Thoracic aorta (tissue), 2 donors: ENCODE data around the gene TSPAN11. TPM values are rescaled to one million over a fixed set of nuclear protein-coding genes. Genes with fewer than 3 reads are reported as not detected.
"Not testable (repeated sequence)": the region's sequence is repeated elsewhere in the genome, so short reads cannot be mapped to it uniquely, and the experiment has no call there.

Source experiments
- ATAC-seq: fragments of 150-250 bp; one replicate; pipeline ENCODE4 v1.8.0; 2017; ENCODE audit warnings: low read depth; ENCODE audit not compliant: insufficient number of reproducible peaks, low FRiP score
- DNase-seq: peaks from one replicate; pipeline ENCODE4 v3.0.0-alpha.2; 2020; ENCODE audit warnings: low spot score
- H3K27ac ChIP-seq, 2 donors: fragments of 200-600 bp; sonication (generic); 1 replicate in 1 of 2; 2 replicates in 1 of 2; pipeline ENCODE4 v1.5.1; 2016; ENCODE audit warnings: mild to moderate bottlenecking in 2 of 2, moderate library complexity in 2 of 2
- H3K27me3 ChIP-seq: fragments of 200-600 bp; sonication (generic); replicated peaks from 2 replicates; pipeline ENCODE4 v1.6.0; 2016; ENCODE audit warnings: mild to moderate bottlenecking; ENCODE audit not compliant: insufficient read depth
- H3K36me3 ChIP-seq: fragments of 200-600 bp; sonication (generic); one replicate; pipeline ENCODE4 v1.5.1; 2016
- H3K4me1 ChIP-seq, 2 donors: fragments of 200-600 bp; sonication (generic); 1 replicate in 1 of 2; 2 replicates in 1 of 2; pipeline versions ENCODE4 v1.5.1 to v1.6.0; 2016; ENCODE audit warnings: low read depth in 2 of 2, mild to moderate bottlenecking in 1 of 2; ENCODE audit not compliant: control insufficient read depth in 1 of 2
- H3K4me3 ChIP-seq: fragments of 200-600 bp; sonication (generic); 2 replicates; pipeline ENCODE4 v1.5.1; 2016; ENCODE audit warnings: mild to moderate bottlenecking
- H3K9me3 ChIP-seq: fragments of 200-600 bp; sonication (generic); 2 replicates; pipeline ENCODE4 v1.5.1; 2016
- total RNA-seq, 2 donors: library from RNA; depleted of rRNA; stranded (reverse); fragments of >200 nt; gene quantifications; one replicate each; pipeline versions ENCODE4 v1.1.0 to v1.2.3, GENCODE V29; 2016
- TF ChIP-seq, protein P1 (sequence below): fragments of 200-600 bp; sonication (generic); IDR thresholded peaks from one replicate; pipeline ENCODE4 v1.5.1; 2019; ENCODE audit warnings: antibody characterized with exemption

The TSPAN11 gene
- total RNA-seq, 2 donors from 2014 or later = 0.41 to 3.0 TPM

GRCh38 chr12:31020385-31021166 is 94.0 kb downstream of the TSPAN11 start:
- Histone ChIP-seq H3K4me3 (no peak overlapping the region), H3K9me3 (no peaks in the 10 kb centered on the region), H3K27ac (no peak overlapping the region), H3K27me3 (no peaks in the 10 kb centered on the region), H3K36me3 (no peaks in the 10 kb centered on the region), H3K4me1 (no peaks in the 10 kb centered on the region)
- TF ChIP-seq, protein P1, sequence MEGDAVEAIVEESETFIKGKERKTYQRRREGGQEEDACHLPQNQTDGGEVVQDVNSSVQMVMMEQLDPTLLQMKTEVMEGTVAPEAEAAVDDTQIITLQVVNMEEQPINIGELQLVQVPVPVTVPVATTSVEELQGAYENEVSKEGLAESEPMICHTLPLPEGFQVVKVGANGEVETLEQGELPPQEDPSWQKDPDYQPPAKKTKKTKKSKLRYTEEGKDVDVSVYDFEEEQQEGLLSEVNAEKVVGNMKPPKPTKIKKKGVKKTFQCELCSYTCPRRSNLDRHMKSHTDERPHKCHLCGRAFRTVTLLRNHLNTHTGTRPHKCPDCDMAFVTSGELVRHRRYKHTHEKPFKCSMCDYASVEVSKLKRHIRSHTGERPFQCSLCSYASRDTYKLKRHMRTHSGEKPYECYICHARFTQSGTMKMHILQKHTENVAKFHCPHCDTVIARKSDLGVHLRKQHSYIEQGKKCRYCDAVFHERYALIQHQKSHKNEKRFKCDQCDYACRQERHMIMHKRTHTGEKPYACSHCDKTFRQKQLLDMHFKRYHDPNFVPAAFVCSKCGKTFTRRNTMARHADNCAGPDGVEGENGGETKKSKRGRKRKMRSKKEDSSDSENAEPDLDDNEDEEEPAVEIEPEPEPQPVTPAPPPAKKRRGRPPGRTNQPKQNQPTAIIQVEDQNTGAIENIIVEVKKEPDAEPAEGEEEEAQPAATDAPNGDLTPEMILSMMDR = no peak
- ATAC-seq (no peak), DNase-seq (no peak)

- DNase-seq = no peak
- no peaks in the 10 kb centered on the region for H3K36me3 ChIP-seq
- H3K27me3 ChIP-seq = no peaks in the 10 kb centered on the region
- no peak for ATAC-seq
- H3K4me3 ChIP-seq = no peak overlapping the region
- H3K27ac ChIP-seq = no peak overlapping the region
- H3K9me3 ChIP-seq = no peaks in the 10 kb centered on the region
- no peaks in the 10 kb centered on the region for H3K4me1 ChIP-seq
- TF ChIP-seq, protein P1 = no peak
Observed at GRCh38 chr12:31021181-31021580, 94.6 kb downstream of the TSPAN11 start.

DNA sequence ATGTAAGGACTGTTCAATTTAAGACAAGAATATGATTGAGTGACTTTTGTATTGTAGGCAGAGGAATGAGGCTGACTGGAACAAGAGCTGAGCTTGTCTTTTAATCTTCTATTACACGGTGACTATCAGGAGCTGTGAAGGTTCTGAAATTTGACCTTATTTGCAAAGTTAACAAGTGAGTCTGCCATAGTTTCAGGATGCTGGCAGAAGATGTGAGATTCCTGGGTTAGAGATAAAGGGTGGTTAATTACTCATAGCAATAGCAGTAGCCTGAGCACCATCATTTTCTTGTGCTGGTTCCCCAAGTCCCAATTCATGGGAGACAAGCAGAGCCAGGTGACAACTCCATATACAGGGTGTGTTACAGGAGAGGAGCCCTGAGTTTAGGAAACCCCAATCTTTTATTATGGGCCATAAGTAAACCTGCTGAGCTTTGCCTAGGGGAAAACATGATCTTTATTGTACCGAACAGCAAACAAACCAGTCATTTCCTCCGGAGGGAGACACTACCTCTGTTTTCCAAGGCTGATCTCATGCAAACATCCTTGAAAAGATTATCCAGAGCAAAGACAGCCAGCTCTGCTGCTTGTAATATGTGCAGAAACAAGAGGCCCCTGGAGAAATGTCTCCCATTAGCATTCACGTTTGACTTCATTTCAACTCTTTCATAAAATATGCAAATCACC is 95.4 kb downstream of the TSPAN11 start:
- Histone ChIP-seq H3K4me3 (no peak overlapping the region), H3K36me3 (no peaks in the 10 kb centered on the region), H3K4me1 (no peaks in the 10 kb centered on the region), H3K27ac (no peak overlapping the region), H3K27me3 (no peaks in the 10 kb centered on the region), H3K9me3 (no peaks in the 10 kb centered on the region)
- TF ChIP-seq, protein P1 = no peak
- no peak for DNase-seq
- ATAC-seq = no peak

- Histone ChIP-seq H3K4me1 (no peaks in the 10 kb centered on the region), H3K27ac (no peak overlapping the region), H3K4me3 (no peak overlapping the region), H3K36me3 (no peaks in the 10 kb centered on the region), H3K9me3 (no peaks in the 10 kb centered on the region), H3K27me3 (no peaks in the 10 kb centered on the region)
- DNase-seq = no peak
- ATAC-seq = no peak
- TF ChIP-seq, protein P1 = no peak
Observed at GRCh38 chr12:31023271-31023724, 96.8 kb downstream of the TSPAN11 start.

DNA sequence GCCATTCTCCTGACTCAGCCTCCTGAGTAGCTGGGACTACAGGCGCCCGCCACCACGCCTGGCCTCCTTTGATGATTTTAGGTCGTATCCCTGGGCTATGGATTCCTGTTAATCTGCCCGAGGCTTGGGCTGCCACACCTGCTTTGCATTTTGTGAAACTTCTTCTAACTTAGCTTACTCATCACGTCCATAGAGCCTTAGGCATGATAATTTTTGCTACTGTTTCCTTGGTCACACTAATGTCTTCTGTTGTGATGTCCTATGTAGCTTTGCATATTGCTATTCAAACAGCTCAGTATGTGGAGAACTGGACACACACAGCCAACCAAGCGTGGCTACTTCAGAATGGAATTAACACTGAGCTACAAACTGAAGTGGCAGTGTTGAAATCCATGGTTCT is 99.7 kb downstream of the TSPAN11 start:
- H3K9me3 ChIP-seq = no peaks in the 10 kb centered on the region
- no peaks in the 10 kb centered on the region for H3K36me3 ChIP-seq
- H3K4me3 ChIP-seq = no peak overlapping the region
- no peaks in the 10 kb centered on the region for H3K4me1 ChIP-seq
- DNase-seq = no peak
- ATAC-seq = no peak
- no peak overlapping the region for H3K27ac ChIP-seq
- TF ChIP-seq, protein P1 = no peak
- H3K27me3 ChIP-seq = no peaks in the 10 kb centered on the region

GRCh38 chr12:31027006-31027405 is 100.5 kb downstream of the TSPAN11 start:
- H3K4me1 ChIP-seq, ATAC-seq, H3K27ac ChIP-seq, H3K27me3 ChIP-seq, DNase-seq, H3K9me3 ChIP-seq, H3K4me3 ChIP-seq, H3K36me3 ChIP-seq: not testable (repeated sequence)
